ENCODE results near the gene CNNM3.

GRCh38 chr2:96767135-96767871 is 48.8 kb upstream of the CNNM3 start:
- TF ChIP-seq CTCF (IDR thresholded peaks at IDR 0.05; ENCODE audit: insufficient read depth, low read depth, low read length) = no peak
- no peak for TF ChIP-seq EZH2 (IDR thresholded peaks at IDR 0.05; ENCODE audit: insufficient read depth, low read length)

Data from astrocyte (in vitro differentiated cells and primary cell).